ENCODE data around the gene ENTPD6. TPM values are rescaled to one million over a fixed set of nuclear protein-coding genes. Genes with fewer than 3 reads are reported as not detected.
"Not testable (repeated sequence)": the region's sequence is repeated elsewhere in the genome, so short reads cannot be mapped to it uniquely, and the experiment has no call there.

The ENTPD6 gene
- total RNA-seq, 1 donor from 2014 or later = 106 TPM

- Histone ChIP-seq H3K27ac (replicated peaks) (no peak overlapping the region), H3K4me3 (no peak overlapping the region), H3K27me3 (ENCODE audit: low read depth) (no peaks in the 10 kb centered on the region), H3K36me3 (no peaks in the 10 kb centered on the region), H3K4me1 (peaks cover 39% of the 10 kb centered on the region), H3K9me3 (replicated peaks) (no peaks in the 10 kb centered on the region)
- intact Hi-C loops (cut with micrococcal nuclease) = no loop called here
- no peak for DNase-seq
- no peak for TF ChIP-seq CTCF (IDR thresholded peaks at IDR 0.05; ENCODE audit: borderline replicate concordance)
Measured at GRCh38 chr20:25236450-25237304, 41.2 kb downstream of the ENTPD6 start.

- H3K4me3 ChIP-seq = no peak overlapping the region
- intact Hi-C loops (cut with micrococcal nuclease) = no loop called here
- H3K27me3 ChIP-seq (ENCODE audit: low read depth) = no peaks in the 10 kb centered on the region
- peaks cover 37% of the 10 kb centered on the region for H3K4me1 ChIP-seq
- no peak for TF ChIP-seq CTCF (IDR thresholded peaks at IDR 0.05; ENCODE audit: borderline replicate concordance)
- peak overlapping the region; percentile 23 for H3K27ac ChIP-seq (replicated peaks)
- no peaks in the 10 kb centered on the region for H3K36me3 ChIP-seq
- no peak for DNase-seq
- H3K9me3 ChIP-seq (replicated peaks) = no peaks in the 10 kb centered on the region
Measured at GRCh38 chr20:25237610-25238318, 42.3 kb downstream of the ENTPD6 start.

- no peaks in the 10 kb centered on the region for H3K36me3 ChIP-seq
- no peak for DNase-seq
- H3K9me3 ChIP-seq (replicated peaks) = peaks cover 2% of the 10 kb centered on the region
- H3K4me3 ChIP-seq = no peak overlapping the region
- no peaks in the 10 kb centered on the region for H3K27me3 ChIP-seq (ENCODE audit: low read depth)
- peak overlapping the region; percentile 23 for H3K27ac ChIP-seq (replicated peaks)
- no peak for TF ChIP-seq CTCF (IDR thresholded peaks at IDR 0.05; ENCODE audit: borderline replicate concordance)
- peaks cover 30% of the 10 kb centered on the region for H3K4me1 ChIP-seq
- intact Hi-C loops (cut with micrococcal nuclease) = no loop called here
Measured at GRCh38 chr20:25238319-25239037, 43.0 kb downstream of the ENTPD6 start.

GRCh38 chr20:25239387-25240370 lies 44.2 kb downstream of the ENTPD6 start:
- Histone ChIP-seq H3K27me3 (ENCODE audit: low read depth) (no peaks in the 10 kb centered on the region), H3K27ac (replicated peaks) (no peak overlapping the region), H3K4me3 (no peak overlapping the region), H3K9me3 (replicated peaks) (peaks cover 5% of the 10 kb centered on the region), H3K36me3 (no peaks in the 10 kb centered on the region), H3K4me1 (peaks cover 19% of the 10 kb centered on the region)
- no peak for TF ChIP-seq CTCF (IDR thresholded peaks at IDR 0.05; ENCODE audit: borderline replicate concordance)
- no peak for DNase-seq
- intact Hi-C loops (cut with micrococcal nuclease) = no loop called here

- H3K9me3 ChIP-seq (replicated peaks); intact Hi-C loops (cut with micrococcal nuclease): not testable (repeated sequence)
Measured at GRCh38 chr20:25240851-25241658, 45.5 kb downstream of the ENTPD6 start.

GRCh38 chr20:25241659-25241955 lies 46.1 kb downstream of the ENTPD6 start:
- H3K9me3 ChIP-seq (replicated peaks); H3K27ac ChIP-seq (replicated peaks); intact Hi-C loops (cut with micrococcal nuclease); H3K4me3 ChIP-seq; H3K36me3 ChIP-seq; DNase-seq; H3K27me3 ChIP-seq (ENCODE audit: low read depth): not testable (repeated sequence)
- H3K4me1 ChIP-seq = peaks cover 21% of the 10 kb centered on the region

More at GRCh38 chr20:25240851-25241658, 45.5 kb downstream of the ENTPD6 start:
- not testable (repeated sequence) for DNase-seq; H3K27ac ChIP-seq (replicated peaks); H3K4me3 ChIP-seq; H3K36me3 ChIP-seq; H3K27me3 ChIP-seq (ENCODE audit: low read depth)
- peaks cover 16% of the 10 kb centered on the region for H3K4me1 ChIP-seq
